Measurements from ENCODE around the gene SHC3.

SHC3 gene

GRCh38 chr9:89042984-89043383, 135.6 kb downstream of the SHC3 start:
- peak in 1 of 42 donors; percentile 28 for DNase-seq
- intact Hi-C loops (cut with DNase I) = no loop called here

- peak in 2 of 42 donors; percentile 15 to 16 for DNase-seq
- intact Hi-C loops (cut with DNase I) = no loop called here
These were observed 139.0 kb downstream of the SHC3 start for GRCh38 chr9:89039664-89040063.

DNA sequence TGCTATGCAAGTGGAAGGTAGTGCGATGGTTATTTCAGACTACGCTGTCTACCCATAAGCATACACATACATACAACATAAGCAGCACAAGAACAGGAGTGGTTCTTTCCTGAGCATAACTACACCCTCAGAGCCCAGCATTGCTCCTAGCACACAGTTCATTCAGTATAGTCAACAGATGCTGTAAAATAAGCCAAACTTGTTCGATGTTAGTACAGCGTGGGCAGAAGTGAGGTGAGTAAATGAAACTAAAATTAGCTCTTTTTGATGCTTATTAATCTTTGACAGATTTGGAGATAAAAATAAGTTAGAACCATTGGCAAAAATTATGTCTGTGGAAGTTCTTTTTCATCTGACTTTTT, 139.5 kb downstream of the SHC3 start:
- peak in 8 of 42 donors; percentile 17 to 68 (median 37) for DNase-seq
- intact Hi-C loops (cut with DNase I) = no loop called here

DNA sequence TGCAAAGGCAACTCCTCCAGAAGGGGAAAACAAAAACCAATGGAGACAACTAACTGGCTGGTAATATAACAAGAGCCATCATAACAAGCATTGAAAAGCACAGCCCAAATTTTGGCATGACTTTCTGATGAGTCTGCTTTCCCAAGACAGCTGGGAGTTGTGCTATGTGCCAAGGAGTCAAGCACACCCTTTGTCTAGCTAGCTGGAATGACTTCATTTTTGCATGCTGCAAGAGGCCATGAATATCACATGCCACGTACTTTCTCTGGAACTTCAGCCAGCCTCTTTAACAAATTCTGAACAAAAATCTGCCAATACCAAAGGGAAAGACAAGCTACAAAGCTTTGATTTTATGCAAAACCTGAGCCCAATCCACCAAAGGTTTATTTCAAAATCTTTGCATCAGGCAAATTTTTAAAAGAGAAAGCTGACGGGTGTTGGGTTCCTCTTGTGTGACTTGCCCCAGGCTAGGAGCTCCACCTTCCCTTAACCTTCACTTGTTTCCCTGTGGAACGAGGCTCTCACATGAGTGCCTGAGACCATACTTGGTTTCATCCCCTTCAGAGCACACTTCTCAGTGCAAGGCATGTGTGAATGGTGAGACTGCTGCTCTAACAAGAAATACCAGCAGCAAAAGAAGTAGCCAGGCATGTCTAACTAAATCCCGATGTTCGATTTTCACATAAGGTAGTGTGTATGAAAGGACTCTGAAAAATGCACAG, 140.1 kb downstream of the SHC3 start:
- peak in 37 of 42 donors; percentile 16 to 88 (median 57) for DNase-seq
- intact Hi-C loops (cut with DNase I) = no loop called here

GRCh38 chr9:89037891-89038290, 140.7 kb downstream of the SHC3 start:
- intact Hi-C loops (cut with DNase I) = no loop called here
- peak in 2 of 42 donors; percentile 34 to 41 for DNase-seq

DNA sequence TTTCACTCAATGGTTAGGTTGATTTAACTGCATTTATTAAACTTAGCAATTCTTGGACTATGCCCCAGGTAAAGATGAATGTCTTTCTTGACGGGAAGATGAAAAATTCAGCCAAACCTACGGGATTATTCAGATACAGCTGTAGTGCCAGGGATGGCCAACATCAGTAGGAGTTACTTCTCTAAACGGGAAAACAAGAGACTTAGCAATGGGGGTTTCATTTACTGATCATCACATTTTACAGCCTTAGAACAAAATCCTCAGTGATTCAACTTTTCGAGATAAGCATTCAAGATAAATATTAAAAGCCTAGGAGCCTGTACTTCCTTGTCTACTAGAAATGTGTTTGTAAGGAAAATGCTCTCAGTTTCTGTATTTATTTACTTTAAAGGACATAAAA, 141.3 kb downstream of the SHC3 start:
- peak in 1 of 42 donors; percentile 16 for DNase-seq
- intact Hi-C loops (cut with DNase I) = no loop called here

DNA sequence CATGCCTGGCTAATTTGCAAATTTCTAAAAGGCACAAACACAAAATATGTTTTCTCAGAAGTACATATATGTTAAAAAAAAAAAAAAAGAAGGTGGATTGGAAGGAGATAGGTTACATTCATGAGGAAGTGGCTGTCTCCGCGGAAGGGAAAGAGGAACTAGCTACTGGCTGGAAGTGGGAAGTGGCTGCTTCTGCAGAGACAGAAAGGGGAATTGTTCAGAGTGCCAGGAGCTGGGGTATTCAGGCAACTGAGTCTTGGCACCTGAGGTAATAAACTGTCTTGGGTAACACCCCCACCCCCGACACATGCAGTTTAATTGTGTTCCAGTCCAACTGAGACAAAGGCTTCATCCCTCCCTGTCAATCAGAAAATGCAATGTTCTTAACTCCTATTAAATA, 141.7 kb downstream of the SHC3 start:
- intact Hi-C loops (cut with DNase I) = no loop called here
- DNase-seq = peak in 26 of 42 donors; percentile 16 to 62 (median 35)

DNA sequence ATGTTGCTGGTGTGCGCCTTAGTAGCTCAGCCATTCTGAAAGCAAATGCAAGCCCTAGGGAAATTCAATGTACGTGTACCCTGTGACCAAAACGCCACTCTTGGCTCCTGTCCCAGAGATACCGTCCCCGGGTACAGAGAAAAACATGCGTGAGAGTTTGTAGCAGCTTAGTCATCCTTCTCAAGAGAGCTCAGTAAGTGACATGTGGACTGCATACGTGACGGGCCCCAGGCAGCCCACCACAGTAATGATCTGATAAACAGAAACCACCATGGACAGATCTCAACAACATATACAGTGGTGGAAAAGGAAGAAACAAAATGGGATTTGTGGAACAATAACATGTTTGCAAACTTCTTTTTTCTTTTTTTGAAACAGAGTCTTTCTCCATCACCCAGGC, 142.2 kb downstream of the SHC3 start:
- intact Hi-C loops (cut with DNase I) = no loop called here
- peak in 4 of 42 donors; percentile 16 to 42 (median 34) for DNase-seq

- intact Hi-C loops (cut with DNase I) = no loop called here
- peak in 1 of 42 donors; percentile 7 for DNase-seq
These were observed 146.0 kb downstream of the SHC3 start for GRCh38 chr9:89032661-89033060.

DNA sequence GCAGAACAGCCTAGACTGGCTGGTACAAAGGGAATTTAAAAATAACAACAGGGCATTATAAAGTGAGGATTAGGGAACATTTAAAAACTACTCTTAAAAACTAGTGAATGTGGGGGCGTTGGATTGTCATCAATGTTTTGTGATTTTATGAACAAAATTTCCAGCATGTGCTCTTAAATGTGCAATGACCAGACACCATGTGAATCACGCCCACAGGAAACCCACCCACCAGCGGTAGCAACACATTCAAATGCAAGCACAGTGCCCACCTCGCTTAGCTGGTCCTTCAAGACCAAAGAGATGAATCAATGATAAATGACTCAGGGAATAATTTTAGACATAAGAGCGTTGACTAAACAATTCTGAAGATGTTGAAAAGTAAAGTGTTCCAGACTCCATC, 146.4 kb downstream of the SHC3 start:
- DNase-seq = peak in 1 of 42 donors; percentile 21
- intact Hi-C loops (cut with DNase I) = no loop called here

- intact Hi-C loops (cut with DNase I) = no loop called here
- no peak for DNase-seq
These were observed 148.8 kb downstream of the SHC3 start for GRCh38 chr9:89029788-89030187.

DNA sequence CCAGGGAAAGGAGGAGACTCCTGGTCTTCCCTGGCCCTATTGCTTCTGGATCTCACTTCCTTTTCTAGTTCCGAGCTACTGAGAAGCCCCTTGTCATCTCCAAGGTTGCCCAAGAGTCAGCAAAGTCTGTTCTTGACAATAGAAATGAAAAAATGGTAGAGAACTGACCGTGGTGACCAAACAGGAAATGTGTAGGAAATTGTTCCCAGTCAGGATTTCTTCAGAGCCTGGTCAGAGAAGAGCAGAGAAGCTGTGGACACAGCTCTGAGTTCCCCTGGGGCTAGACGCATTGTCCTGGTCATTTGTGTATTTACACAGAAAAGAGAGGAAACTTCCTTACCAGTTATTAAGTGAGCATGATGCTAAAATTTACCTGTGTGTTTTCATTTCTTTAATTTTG, 151.7 kb downstream of the SHC3 start:
- intact Hi-C loops (cut with DNase I) = no loop called here
- DNase-seq = no peak

GRCh38 chr9:89025553-89025952, 153.1 kb downstream of the SHC3 start:
- intact Hi-C loops (cut with DNase I) = no loop called here
- no peak for DNase-seq

DNA sequence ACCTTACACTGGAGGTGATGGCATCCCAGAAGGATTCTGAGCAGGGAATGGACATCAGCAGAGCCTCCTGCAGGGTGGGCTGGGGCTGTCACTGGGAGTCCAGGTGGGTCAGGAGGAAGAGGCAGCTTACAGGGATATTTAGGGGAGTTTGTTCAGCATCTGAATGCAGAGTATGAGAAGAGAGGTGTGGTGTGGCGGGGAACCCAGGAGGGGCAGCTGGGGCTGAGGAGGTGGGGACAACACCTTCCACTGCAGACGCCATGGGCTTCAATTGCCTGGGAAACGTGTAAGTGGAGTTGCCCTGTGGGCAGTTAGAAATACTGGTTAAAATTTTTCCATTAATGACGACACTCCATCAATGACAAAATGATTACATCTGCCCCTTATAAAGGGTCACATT, 153.9 kb downstream of the SHC3 start:
- DNase-seq = no peak
- intact Hi-C loops (cut with DNase I) = no loop called here

DNA sequence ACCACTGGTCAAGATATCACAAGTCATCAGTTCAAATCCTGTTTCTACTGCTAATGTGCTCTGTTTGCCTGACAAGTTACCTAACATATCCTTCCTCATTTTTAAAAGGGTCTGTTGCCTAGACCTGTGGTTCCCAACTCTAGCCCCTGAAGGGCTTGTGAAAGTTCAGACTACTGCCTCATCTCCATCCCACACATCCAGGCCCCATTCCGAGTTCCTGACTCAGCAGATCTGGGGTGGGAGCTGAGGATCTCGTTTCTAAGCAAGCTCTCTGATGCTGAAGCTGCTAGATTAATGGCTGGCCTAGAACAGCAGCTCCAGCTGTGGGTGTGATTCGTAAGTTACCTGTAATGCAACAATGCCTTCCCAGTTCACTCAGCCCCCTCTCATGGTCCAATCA, 154.9 kb downstream of the SHC3 start:
- intact Hi-C loops (cut with DNase I) = no loop called here
- DNase-seq = no peak

DNA sequence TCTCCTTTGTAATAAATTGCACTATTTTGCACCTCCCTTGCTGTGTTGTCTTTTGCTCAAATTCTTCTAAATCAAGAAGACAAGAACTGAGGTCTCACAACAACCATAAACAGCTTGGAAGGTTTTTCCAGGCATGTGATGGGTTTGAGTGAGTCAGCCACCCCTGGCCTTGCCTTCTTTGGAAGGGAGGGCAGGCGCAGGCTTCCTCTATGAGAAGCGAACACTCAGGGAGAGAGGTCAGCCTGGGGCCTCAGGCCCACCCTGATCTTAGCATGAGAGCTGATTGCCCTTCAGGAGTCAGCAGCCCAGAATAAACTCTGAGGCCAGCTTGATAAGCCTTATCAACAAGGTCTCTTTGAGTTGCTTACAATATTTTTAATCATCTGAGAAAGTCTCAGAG, 155.7 kb downstream of the SHC3 start:
- intact Hi-C loops (cut with DNase I) = no loop called here

GRCh38 chr9:89022001-89022759, 156.4 kb downstream of the SHC3 start:
- DNase-seq = no peak
- intact Hi-C loops (cut with DNase I) = no loop called here

More for the DNA sequence above, 155.7 kb downstream of the SHC3 start:
- no peak for DNase-seq

GRCh38 chr9:89021154-89021803, 157.3 kb downstream of the SHC3 start:
- peak in 1 of 42 donors; percentile 58 for DNase-seq
- intact Hi-C loops (cut with DNase I) = no loop called here

GRCh38 chr9:89020754-89021153, 157.9 kb downstream of the SHC3 start:
- intact Hi-C loops (cut with DNase I) = no loop called here
- DNase-seq = no peak

DNA sequence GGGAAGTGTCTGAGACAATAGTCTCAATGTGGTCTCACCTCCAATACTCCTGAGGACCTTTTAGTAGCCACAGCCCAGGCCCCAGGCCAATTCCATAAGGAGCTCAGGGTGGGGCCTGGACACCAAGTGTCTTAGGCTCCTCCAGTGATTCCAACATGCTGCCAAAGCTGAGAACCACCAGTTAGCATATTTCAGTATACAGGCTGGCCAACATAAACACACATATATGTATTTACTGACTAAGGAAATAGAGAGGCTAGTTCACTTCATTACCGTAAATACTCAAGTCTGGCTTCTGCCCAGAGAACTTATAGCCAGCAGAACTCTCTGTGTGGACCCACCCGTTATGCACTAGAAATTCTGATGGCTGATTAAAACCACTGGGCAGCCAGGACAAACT, 163.3 kb downstream of the SHC3 start:
- intact Hi-C loops (cut with DNase I) = no loop called here

More for the DNA sequence above, 163.3 kb downstream of the SHC3 start:
- DNase-seq = no peak
